HG02973 (cell line): ENCODE measurements around the gene EPHA2.

ENCODE experiments used
- ATAC-seq: cut with Tn5 transposase; IDR thresholded peaks from one replicate; pipeline ENCODE4 v1.9.1; 2021; ENCODE audit warnings: moderate library complexity; ENCODE audit not compliant: unreplicated experiment

The EPHA2 gene

GRCh38 chr1:16138772-16139221, 17.1 kb downstream of the EPHA2 start:
- ATAC-seq, result no peak

DNA sequence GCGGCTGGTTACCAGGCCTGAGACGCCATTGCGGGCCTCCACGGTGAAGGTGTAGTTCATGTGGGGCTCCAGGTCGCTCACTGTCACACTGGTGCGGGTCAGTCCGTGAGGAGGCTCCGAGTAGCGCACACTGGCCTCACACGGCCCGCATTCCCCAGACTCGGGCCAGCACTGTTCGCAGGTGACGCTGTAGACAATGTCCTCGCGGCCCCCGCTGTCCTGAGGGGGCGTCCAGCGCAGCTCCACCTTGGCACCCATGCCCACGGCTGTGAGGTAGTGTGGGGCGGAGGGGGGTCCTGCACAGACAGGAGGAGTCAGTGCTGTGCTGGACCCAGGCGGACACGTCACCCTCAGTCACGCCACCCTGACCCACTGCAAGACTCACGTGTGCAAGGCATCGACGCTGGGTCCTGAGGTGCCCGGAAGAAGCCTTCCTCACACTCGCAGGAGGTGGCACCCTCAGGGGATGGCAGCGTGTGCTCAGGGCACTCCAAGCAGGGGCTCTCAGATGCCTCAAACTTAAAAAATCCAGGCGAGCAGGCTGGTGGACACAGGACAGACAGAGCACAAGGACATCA, 17.9 kb downstream of the EPHA2 start:
- no peak for ATAC-seq

DNA sequence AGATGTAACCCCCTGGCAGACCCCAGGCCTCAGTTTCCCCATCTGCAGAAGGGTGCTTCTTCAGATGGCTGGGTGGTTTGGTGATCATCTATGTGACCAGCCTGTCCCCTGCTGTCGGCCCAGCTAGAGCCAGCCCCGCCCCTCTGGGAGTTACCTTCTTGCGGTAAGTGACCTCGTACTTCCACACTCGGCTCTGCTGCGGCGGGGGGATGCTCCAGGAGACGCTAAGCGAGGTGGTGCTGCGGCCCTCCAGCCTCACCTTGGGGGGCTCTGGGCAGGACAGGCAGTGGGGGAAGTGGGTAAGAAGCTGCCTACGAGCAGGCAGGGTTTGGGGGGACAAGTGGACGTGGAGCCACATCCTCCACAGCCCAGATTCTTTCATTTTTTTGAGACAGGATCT, 20.4 kb downstream of the EPHA2 start:
- ATAC-seq, result no peak

DNA sequence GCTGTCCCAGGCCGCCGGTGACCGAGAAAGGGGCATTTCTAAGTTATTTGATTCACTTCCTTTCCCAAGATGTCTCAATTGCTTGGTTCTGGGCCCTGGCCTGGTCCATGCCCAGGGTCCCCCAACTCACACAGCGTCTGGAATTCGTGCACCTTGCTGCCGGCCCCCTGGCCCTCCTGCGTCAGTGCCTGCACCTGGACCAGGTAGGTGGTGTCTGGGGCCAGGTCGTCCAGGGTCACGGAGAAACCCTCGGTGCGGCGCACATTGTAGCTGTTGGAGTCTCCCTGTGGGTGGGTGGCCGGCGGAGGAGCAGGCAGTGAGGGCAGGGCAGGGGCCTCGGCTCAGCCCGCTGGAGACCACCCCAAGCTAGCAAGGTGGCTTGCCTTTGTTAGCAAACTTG, 21.0 kb downstream of the EPHA2 start:
- no peak for ATAC-seq

DNA sequence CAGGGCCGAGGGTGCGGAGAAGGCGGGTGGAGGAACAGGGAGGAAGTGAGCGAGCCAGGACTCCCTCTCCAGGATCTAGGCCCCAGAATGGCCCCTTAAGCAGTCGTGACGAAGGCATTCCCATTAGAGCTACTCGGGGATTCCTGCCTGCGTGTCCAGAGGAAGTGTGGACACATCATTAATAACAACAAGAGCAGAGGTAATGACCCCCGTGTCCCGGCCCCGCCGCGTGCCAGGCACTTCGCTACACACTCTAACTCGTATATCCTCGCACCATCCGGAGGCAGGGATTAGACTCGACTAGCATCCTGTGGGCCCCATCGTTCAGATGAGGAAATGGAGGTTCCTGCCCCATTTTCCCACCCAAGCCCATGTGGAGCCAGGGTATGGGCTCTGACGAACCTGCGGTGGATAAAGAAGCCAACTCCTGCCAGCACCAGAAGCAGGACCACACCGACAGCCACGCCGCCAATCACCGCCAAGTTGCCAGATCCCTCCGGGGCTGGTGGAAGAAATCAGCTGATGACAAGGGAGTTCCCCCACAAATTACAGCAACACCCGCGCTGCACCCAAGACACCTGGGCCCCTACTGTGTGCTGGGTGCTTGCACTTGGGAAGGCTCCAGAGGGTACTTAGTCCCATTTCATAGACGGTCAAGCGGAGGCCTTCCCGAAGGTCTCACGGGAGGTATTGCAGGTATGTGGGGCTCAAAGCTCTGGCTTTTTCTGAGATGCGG, 21.6 kb downstream of the EPHA2 start:
- ATAC-seq, result no peak

GRCh38 chr1:16133007-16133961, 22.6 kb downstream of the EPHA2 start:
- no peak for ATAC-seq

DNA sequence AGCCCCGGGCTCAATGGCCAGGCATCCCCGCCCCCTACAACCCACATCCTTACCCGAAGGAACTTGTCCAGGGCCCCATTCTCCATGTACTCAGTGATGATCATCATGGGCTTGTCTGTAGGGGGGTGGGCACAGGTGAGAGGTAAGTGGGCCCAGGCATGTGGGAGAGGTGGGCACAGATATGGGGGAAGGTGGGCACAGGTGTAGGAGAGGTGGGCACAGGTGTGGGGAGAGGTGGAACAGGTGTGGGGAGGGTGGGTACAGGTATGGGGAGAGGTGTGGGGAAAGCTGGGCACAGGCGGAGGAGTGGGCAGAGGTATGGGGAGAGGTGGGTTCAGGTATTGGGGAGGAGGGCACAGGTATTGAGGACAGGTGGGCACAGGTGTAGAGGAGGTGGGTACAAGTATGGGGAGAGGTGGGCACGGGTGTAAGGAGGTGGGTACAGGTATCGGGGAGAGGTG, 23.5 kb downstream of the EPHA2 start:
- no peak for ATAC-seq

DNA sequence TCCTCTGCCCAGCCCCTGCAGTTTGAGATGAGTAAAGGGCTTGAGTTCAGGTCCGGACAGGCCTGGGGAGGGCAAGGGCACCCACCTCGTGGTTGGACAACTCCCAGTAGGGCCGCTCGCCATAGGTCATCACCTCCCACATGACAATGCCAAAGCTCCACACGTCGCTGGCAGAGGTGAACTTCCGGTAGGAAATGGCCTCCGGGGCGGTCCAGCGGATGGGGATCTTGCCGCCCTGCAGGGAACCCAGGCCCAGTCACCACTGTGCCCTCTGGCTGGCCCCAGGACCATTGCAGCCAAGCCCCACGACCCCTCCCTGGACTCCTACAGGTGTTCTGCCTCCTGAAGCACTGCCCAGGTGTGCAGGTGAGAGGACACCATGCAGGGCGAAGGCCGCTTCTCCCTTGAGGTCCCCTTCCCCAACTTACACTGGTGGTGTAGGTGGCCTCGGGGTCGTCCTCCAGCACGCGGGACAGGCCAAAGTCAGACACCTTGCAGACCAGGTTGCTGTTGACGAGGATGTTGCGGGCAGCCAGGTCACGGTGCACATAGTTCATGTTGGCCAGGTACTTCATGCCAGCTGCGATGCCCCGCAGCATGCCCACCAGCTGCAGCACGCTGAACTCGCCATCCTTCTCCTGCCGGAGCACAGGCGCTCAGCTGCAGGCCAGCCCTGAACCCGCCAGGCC, 24.1 kb downstream of the EPHA2 start:
- no peak for ATAC-seq

GRCh38 chr1:16130827-16131226, 25.0 kb downstream of the EPHA2 start:
- no peak for ATAC-seq

DNA sequence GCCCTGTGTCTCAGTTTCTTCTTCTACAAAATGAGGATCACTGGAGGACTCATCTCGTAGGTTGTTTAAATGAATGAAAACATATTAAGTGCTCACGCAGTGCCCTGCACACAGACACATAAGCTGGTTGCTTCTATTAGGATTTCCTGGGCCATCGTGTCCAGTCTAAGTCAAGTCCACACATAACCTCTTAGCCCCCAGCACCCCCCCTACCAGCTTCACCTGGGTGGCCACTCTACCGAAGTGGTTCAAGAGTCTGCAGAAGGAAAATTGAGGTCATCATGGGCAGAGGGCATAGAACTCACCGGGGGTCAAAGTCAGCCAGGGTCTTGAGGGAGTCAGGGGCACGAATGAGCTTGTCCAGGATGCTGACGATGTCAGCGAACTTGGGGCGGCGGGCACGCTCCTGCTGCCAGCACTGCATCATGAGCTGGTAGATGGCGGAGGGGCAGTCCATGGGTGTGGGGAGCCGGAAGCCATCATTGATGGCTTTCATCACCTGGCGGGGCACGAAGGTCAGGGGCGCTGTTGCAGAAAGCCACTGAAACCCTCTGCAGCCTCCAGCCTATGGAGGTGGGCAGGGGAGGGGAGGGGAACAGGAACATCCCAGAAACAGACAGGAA, 25.8 kb downstream of the EPHA2 start:
- no peak for ATAC-seq

GRCh38 chr1:16129316-16129715, 26.6 kb downstream of the EPHA2 start:
- ATAC-seq, result no peak

- no peak for ATAC-seq
Observed at GRCh38 chr1:16128338-16128741, 27.5 kb downstream of the EPHA2 start.

DNA sequence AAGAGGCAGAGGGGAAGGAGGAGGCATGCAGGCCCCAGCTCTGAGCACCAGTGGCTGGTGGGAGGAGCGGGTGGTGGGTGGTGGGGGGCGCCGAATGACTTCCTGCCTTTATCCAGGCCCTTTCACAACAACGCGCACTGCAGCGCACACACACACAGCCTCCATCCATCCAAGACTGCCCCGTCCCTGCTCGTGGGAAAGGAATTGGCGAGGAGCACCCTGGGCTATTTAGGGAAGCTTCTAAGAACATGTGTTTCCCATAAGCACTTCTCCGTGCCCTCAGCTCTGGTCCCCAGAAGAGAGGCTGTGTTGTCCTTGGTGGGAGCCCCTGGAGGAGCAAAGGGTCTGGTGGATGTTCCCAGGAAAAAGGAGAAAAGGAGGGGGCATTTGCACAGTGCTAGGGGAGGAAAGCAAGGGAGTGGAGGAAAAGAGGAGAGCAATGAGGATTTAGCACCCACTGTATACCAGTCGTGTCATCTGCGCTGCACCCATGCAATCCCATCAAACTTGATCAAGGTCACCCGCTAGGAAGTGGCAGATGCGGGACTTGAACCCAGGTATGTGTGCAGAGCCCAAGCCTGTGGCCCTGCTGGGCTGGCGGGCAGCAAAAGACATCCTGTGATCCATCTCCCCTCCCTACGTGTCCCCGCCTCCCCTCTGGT, 28.1 kb downstream of the EPHA2 start:
- no peak for ATAC-seq

GRCh38 chr1:16126743-16127515, 28.9 kb downstream of the EPHA2 start:
- no peak for ATAC-seq

DNA sequence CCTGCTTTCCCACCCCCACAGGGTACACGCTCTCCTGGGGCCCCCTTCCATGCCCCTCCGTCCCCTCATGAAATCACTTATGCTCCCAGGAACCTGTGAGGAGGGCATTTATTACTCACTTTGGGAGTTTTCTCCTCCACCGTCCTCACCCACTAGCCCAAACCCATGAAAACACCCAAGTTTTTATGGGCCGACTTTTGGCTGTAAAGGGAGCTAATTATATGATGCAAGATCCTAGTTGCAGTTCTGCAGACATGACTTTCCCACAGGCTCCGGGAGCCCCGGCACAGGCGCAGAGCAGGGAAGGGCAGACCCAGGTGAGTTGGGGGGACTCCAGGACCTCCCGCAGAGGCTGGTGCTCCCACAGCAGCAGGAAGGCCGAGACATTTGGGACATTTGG, 29.7 kb downstream of the EPHA2 start:
- no peak for ATAC-seq

- ATAC-seq, result no peak
Observed at GRCh38 chr1:16125483-16125882, 30.4 kb downstream of the EPHA2 start.

DNA sequence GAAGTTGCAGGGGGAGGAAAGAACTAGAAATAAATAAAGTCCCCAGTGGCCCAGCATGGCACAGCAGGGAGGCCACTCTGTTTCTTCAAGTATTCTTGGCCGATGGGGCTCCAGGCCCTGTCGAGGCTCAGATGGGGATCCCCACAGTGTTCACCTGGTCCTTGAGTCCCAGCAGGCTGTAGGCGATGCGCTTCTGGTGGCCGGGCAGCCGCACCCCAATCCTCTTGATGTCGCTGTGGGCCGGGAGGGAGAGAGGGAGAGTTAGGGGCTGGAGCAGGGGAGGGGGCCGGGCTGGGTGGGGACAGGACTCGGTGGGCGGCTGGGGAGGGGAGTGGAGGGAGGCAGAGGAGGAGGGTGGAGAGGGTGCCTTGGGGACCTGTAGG, 30.8 kb downstream of the EPHA2 start:
- no peak for ATAC-seq

- ATAC-seq, result no peak
Observed at GRCh38 chr1:16124377-16125087, 31.3 kb downstream of the EPHA2 start.

DNA sequence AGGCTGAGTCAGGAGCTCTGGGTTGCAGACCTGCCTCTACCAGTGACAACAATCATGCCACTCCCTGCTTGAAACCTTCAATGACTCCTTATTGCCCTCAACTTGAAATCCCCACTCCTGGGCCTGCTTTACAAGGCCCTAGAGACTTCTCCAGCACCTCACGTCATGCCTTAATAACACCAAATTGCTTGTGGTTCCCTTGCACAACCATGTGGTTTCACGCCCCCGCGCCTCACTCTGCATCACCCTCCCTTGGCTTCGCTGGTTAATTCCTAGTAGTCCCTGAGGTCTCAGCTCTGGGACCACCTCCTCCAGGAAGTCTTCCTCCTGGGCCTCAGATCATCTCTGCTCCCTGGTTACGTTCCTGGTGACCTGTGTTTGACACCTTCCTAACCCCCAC, 33.0 kb downstream of the EPHA2 start:
- no peak for ATAC-seq
